Omental fat pad (tissue), 4 donors: ENCODE results near the gene CCDC154. TPM values are rescaled to one million over a fixed set of nuclear protein-coding genes. Genes with fewer than 3 reads are reported as not detected.

Experiments
- ATAC-seq: fragments of 150-250 bp; one replicate; pipeline ENCODE4 v1.9.1; 2016; ENCODE audit warnings: mild to moderate bottlenecking, moderate library complexity; ENCODE audit not compliant: low FRiP score
- DNase-seq: peaks from one replicate; pipeline ENCODE4 v3.0.0-alpha.2; 2019; ENCODE audit warnings: low spot score
- CTCF ChIP-seq, 3 donors: fragments of 450-650 bp; IDR thresholded peaks; one replicate each; pipeline ENCODE4 v1.5.1; 2016 to 2017; ENCODE audit warnings: antibody characterized with exemption in 3 of 3, mild to moderate bottlenecking in 3 of 3, moderate library complexity in 2 of 3
- total RNA-seq, 4 donors: library from RNA; depleted of rRNA; stranded (reverse); fragments of >200 nt; gene quantifications; one replicate each; pipeline ENCODE4 v1.1.0, GENCODE V29; 2016

Gene CCDC154
- total RNA-seq, 4 donors from 2014 or later: 0.19 to 5.7 (median 0.37) TPM

- no peak for TF ChIP-seq CTCF (IDR thresholded peaks at IDR 0.05)
- no peak for DNase-seq
- no peak for ATAC-seq
These were observed 31.5 kb downstream of the CCDC154 start for GRCh38 chr16:1412847-1413246.

DNA sequence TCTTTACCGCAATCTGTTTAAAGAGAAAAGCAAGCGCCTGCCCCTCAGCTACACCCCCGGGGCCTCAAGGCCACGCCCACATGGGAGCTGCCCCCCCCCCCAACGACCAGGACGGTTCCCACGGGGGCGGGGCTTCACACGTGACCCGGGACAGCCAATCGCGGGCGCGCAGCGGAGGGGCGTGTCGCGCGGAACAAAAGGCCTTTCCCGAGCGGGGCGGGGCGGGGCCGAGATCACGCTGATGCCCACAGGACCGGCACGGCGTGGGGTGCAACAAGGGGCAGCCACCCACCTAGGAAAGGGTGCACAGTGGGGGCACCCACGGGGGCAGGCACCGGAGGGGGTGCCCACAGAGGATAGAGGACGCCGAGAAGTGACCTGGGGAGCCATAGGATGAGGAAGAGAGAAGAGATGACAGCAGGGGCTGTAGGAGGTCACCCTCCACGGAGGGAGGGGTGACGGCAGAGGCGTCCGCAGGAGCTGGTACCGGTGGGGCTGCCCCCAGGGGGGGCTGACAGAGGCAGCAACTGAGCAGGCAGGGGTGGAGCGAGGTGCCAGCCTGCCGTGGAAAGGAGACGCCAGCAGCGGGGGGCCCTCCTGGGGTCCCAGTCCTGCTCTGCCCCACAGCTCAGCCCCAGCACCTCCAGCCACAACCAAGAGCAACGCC lies 36.1 kb downstream of the CCDC154 start:
- TF ChIP-seq CTCF (IDR thresholded peaks at IDR 0.05): no peak
- DNase-seq (peak; percentile 97), ATAC-seq (peak; percentile 85)

DNA sequence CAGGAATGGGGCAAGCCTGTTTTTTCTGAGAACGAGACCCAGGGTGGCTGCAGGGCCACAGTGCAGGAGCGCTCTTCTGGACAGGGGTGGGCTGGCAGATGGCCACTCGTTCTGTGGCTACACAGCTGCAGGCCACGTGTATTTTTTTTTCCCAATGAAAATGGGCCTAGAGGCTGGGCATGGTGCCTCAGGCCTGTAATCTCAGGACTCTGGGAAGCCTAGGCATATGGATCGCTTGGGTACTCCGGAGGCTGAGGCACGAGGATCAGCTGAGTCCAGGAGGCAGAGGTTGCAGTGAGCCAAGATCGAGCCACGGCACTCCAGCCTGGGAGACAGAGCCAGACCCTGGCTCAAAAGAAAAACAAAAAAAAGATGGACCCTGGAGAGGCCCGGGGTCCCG lies 36.6 kb downstream of the CCDC154 start:
- ATAC-seq (peak; percentile 20), DNase-seq (no peak)
- TF ChIP-seq CTCF (IDR thresholded peaks at IDR 0.05): no peak

DNA sequence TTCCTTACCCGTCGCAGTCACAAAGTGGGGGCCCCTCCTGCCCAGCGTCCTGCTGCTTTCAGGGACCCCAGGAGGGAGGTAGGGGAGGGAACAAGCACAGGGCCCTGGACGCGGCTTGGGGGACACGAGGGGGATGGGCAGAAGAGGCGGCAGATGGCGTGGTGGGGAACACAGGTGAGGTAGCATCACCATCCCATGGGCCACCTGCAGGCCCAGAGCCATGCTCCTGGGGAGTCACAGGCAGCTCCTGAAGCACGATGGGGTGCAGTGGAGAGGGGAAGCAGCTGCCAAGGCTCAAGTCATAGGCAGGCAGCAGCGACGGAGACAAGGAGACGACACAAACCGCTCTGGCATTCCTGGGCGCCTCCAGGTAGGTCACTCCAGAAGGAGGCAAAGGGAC lies 40.6 kb downstream of the CCDC154 start:
- TF ChIP-seq CTCF (IDR thresholded peaks at IDR 0.05): no peak
- ATAC-seq (no peak), DNase-seq (no peak)

DNA sequence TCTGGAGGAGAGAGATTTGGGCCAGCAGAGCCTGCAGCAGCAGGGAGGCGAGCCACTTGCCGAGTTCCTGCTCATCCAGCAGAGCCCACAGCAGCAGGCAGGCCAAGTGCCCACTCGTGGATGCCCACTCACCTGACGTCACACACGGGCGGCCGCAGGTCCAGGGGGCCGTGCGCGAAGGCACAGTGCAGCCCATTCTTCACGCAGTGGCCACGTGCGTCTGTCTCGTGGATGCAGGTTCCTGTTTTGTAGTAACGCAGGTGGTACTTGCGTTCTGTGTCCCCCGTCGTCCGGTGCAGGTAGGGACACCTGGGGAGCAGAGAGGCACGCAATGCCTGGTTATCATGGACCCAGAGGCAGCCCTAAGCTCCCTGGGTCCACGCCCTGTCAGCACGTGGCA lies 41.3 kb downstream of the CCDC154 start:
- no peak for DNase-seq
- TF ChIP-seq CTCF (IDR thresholded peaks at IDR 0.05): no peak
- ATAC-seq: no peak

DNA sequence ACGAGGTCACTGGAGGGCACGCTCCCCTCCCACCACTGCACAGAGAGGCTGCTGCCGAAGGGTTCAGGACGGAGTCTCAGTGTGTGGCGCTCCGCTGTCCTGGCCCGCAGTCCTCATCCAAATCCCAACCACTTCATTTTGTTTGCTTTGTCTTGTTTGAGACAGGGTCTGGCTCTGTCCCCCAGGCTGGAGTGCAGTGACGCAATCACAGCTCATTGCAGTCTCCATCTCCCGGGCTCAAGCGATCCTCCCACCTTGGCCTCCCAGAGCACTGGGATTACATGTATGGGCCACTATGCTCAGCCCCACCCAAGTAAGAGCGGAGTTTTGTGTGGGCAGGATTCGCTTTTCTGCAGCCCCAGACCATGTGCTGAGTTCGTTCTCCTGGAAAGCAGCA lies 42.6 kb downstream of the CCDC154 start:
- DNase-seq (no peak), ATAC-seq (no peak)
- TF ChIP-seq CTCF (IDR thresholded peaks at IDR 0.05): no peak

DNA sequence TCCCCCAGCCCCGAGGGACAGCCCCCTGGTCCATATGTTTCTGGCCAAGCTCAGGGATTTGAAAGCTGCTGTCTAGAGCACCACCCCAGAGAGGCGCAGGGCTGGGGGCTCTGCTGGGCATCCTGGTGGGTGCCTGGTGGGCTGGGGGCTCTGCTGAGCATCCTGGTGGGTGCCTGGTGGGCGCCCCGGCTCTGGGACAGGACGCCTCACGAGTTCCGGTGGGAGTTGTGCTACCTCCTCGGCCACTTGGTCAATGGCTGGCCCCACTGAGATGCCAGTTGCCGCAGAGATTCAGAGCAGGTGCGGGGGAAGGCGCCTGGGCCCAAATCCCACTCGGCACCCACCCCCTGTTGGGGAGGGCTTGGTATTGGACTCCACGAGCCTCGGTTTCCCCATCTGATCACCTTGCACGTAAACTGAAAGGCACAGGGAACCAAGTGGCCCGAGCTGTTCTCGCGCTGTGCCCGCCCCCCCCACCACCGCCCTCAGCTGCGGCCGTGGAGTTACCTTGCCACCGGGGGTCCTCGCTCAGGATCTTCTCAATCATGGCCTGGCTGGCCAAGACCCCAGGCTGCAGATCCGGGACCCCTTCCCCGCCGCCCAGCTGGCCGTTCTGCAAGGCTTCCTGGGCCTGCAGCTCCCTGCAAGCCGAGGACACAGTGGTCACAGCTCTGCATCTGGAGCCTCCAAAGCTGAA lies 43.1 kb downstream of the CCDC154 start:
- ATAC-seq (no peak), DNase-seq (no peak)
- TF ChIP-seq CTCF (IDR thresholded peaks at IDR 0.05): no peak
